NCI-H226 (cell line): ENCODE data around the gene PLOD3.

ENCODE experiments used
- DNase-seq: peaks from one replicate; pipeline ENCODE4 v3.0.0-alpha.2; 2015

The PLOD3 gene

DNA sequence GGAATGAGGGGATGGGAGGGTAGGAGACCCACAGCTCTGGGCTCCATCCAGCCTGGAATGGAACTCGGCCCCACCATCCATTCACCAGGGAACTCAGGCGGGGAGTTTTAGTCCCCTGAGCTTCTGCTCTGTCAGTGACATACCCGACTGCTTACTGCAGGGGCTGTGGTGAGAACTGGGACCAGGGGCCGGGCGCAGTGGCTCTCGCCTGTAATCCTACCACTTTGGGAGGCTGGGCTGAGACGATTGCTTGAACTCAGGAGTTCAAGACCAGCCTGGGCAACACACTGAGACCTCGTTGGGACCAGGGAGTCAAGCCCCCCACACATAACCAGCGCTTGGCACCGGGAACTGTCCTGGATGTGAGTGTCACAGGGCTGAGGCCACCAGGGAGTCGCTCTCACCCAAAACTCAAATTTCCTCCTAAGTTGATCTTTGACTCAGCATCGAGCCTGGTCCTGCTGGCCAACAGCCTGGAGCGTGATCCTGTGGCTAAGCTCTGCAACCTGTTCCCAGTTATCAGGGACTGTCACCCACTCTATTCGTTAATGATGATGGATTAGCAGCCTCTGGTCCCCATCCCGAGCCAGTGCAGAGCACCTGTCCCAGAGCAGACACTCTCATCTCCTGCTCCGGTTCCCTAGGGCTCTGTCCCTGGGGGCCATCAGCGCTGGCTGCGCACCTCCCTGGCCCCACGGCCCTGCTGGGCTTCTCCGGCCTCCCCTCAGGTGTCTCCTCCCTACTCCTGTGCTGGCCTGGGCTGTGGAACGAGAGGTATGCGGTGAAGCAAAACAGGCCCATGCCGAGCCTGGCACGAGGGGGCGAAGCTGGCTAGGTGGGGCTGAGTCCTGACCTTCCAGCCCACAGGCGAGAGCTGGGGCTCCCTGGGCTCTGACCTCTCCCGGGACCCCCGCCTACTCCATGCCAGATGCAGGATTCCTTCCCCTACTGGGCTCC lies 21.1 kb upstream of the PLOD3 start:
- DNase-seq, result peak; percentile 97

- peak; percentile 94 for DNase-seq
Measured at GRCh38 chr7:101237206-101238067, 20.1 kb upstream of the PLOD3 start, which contains the start of gene CLDN15. Gene CLDN15, minus strand, starts transcription at chr7:101237802. Its CDS starts 221 bp downstream, at chr7:101237581.

GRCh38 chr7:101236292-101236835 lies 19.0 kb upstream of the PLOD3 start:
- DNase-seq, result no peak

- DNase-seq, result no peak
Measured at GRCh38 chr7:101235522-101235921, 18.1 kb upstream of the PLOD3 start.

DNA sequence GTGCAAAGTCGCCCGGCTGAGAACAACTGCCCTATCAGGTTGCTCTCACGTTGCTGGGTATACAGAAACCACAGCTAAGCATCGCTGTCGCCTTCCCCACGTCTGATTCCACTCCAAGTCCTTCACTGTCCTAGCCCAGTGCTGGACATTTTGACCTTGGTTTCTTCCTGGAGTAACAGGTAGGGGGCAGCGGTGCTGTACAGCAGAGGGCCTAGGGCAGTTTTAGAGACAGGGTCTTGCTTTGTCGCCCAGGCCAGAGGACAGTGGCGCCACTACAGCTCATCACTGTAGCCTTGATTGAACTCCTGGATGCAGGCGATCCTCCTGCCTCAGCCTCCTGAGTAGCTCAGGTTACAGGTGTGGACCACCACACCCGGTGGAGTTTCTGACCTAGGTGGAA lies 17.7 kb upstream of the PLOD3 start:
- DNase-seq, result no peak

DNA sequence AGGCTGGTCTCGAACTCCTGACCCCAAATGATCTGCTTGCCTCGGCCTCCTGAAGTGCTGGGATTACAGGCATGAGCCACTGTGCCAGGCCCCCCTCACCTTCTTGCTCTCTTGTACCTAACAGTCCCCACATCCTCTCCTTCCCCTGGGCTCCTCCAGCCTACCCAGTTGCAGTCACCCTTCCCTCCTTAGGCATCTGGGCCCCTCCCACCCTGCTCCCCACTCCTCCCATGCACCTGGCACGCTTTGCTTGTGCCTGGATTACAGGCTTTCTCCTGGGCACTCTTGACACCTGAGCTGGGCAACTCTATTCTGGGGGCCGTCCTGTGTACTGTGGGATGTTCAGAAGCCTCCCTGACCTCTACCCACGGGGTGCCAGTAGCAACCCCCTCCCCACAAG lies 17.3 kb upstream of the PLOD3 start:
- DNase-seq, result no peak

DNA sequence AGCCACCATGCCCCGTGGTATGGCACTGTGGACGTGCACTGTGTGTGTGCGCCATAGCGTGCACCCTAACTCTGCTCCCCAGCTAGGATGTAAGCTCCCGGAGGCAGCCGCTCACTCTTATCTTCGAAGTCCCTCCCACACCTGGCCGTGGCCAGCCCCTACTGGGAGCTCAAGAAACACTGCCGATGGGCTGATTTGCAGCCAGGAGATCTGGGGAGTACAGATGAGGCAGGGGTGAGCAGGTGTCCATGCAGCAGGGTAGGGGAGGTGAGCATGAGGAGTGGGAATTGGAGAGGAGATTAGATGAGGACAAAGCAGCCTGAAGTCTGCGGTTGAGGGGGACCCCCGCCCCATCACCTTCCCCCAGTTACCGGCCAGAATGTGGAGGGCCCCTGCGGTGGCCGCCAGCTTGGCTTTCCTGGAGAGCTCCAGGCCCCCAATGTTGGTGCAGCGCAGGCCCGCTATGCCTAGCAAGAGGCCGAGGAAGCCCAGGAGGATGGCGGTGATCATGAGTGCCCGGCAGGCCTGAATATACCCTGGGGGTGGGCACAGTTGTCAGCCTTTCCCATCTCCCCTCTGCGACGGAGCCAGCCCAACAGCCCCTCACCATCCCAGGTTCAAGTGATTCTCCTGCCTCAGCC lies 16.6 kb upstream of the PLOD3 start:
- DNase-seq, result no peak

GRCh38 chr7:101232141-101232850 lies 14.9 kb upstream of the PLOD3 start:
- no peak for DNase-seq

- no peak for DNase-seq
Measured at GRCh38 chr7:101231644-101232043, 14.3 kb upstream of the PLOD3 start.

DNA sequence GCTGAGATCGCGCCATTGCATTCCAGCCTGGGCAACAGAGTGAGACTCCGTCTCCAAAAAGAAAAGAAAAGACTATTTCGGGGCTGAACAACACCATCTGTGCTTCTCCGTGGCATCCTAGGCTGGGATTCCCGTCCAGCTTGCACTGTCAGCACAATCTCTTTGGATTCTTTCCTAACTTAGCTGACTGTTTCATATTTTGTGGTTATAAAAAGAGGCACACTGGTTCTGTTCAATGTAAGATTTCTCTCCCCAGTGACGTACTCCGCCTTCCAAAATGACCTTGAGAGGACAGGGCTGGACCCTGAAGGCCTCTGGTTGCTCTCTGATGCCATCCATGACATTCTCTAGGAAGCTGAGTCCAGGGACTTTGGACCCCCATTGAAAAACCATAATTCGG lies 9.3 kb upstream of the PLOD3 start:
- no peak for DNase-seq

- DNase-seq, result no peak
Measured at GRCh38 chr7:101225650-101226049, 8.3 kb upstream of the PLOD3 start.

- DNase-seq, result no peak
Measured at GRCh38 chr7:101223528-101223927, 6.1 kb upstream of the PLOD3 start.

- no peak for DNase-seq
Measured at GRCh38 chr7:101222275-101222830, 5.0 kb upstream of the PLOD3 start.

- DNase-seq, result no peak
Measured at GRCh38 chr7:101220295-101220694, 2.9 kb upstream of the PLOD3 start.

DNA sequence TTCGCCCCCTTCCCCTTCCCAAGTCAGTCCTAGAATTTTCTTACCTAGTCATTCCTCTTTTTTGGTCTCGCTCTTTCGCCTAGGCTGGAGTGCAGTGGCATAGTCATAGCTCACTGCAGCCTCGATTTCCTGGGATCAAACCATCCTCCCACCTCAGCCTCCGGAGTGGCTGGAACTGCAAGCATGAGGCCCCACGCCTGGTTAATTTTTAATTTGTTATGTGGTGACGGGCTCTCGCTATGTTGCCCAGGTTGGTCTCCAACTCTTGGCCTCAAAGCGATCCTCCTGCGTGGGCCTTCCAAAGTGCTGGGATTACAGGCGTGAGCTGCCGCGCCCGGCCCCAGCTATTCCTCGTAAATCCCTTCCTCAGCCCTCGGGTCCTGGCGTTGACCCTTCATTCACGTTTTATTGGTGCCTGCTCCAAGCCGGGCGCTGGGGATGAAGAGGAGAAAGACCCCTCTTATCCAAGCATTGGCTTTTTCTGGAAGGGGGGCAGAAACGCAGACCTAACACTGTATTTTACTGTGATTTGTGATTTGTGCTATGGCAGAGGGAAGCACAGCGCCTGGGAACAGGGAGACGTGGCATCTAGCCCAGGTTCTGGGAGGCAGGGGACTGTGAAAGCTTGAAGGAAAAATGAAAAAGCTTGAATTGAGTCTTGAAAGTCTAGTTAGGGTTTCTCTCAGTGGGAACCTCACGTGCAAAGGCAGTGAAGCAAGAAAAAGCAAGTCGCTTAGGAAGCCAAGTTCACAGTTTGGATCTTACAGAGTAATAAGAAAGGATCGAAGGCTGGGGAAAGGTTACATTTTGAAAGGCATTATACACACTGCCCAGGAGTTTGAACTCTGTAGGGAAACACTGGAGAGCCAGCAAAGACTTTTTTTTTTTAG lies 1.1 kb upstream of the PLOD3 start:
- DNase-seq, result no peak

- DNase-seq, result no peak
Measured at GRCh38 chr7:101216860-101217387, 457 bp downstream of the PLOD3 start.

- no peak for DNase-seq
Measured at GRCh38 chr7:101216001-101216859, 1.2 kb downstream of the PLOD3 start.

GRCh38 chr7:101212014-101212413 lies 5.4 kb downstream of the PLOD3 start:
- DNase-seq, result no peak

DNA sequence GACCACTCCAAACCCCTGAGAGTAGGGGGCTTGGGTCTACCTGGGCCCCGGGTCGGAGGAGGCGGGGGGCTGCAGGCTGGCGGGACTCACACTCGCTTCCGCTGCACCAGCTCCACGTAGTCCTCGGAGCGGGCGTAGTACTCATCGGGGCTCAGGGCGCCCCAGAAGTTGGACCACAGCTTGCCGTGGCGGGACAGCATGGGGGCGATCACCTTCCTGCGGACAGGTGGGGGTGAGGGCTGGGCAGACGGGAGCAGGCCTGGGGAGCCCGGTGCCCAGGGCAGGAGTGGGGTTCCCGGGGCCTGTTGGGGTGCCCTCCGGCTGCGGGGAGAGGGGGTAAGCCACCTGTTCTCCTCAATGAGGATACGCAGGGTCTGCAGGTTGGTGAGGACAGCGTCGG lies 5.9 kb downstream of the PLOD3 start:
- no peak for DNase-seq

- no peak for DNase-seq
Measured at GRCh38 chr7:101210143-101210542, 7.2 kb downstream of the PLOD3 start.
